Adrenal gland (tissue), 12 donors: Measurements from ENCODE around the gene GRIP1. TPM values are rescaled to one million over a fixed set of nuclear protein-coding genes. Genes with fewer than 3 reads are reported as not detected.

Experiments used
- DNase-seq, 7 donors: peaks; one replicate each; pipeline ENCODE4 v3.0.0-alpha.2; 2019 to 2020
- H3K27ac ChIP-seq, 5 donors: fragments of 200-600 bp; sonication (generic) in 4 of 5; 1 replicate in 3 of 5; 2 replicates in 2 of 5; pipeline versions ENCODE4 v1.5.1 to v1.8.0; 2016 to 2020; ENCODE audit warnings: mild to moderate bottlenecking in 1 of 5
- H3K27me3 ChIP-seq: fragments of 200-600 bp; 2 replicates; pipeline ENCODE4 v1.8.0; 2021
- H3K36me3 ChIP-seq, 2 donors: fragments of 200-600 bp; replicated peaks in 1 of 2; 1 replicate in 1 of 2; 2 replicates in 1 of 2; pipeline versions ENCODE4 v1.5.1 to v1.8.0; 2018 to 2022
- H3K4me1 ChIP-seq, 2 donors: fragments of 200-600 bp; replicated peaks in 1 of 2; 1 replicate in 1 of 2; 2 replicates in 1 of 2; pipeline versions ENCODE4 v1.5.1 to v1.8.0; 2018 to 2021
- H3K4me3 ChIP-seq, 4 donors: fragments of 200-600 bp; sonication (generic) in 3 of 4; one replicate each; pipeline ENCODE4 v1.5.1; 2016 to 2018
- H3K9me3 ChIP-seq, 3 donors: fragments of 200-600 bp; sonication (generic) in 1 of 3; replicated peaks in 1 of 3; 1 replicate in 2 of 3; 2 replicates in 1 of 3; pipeline versions ENCODE4 v1.5.1 to v1.8.0; 2016 to 2021
- CTCF ChIP-seq, 6 experiments: fragments of 450-650 bp in 4 of 6; fragments of 200-600 bp in 2 of 6; sonication (generic) in 1 of 6; IDR thresholded peaks; 1 replicate in 5 of 6; 2 replicates in 1 of 6; pipeline versions ENCODE4 v1.5.1 to v1.8.0; 2016 to 2021; ENCODE audit warnings: antibody characterized with exemption in 6 of 6, mild to moderate bottlenecking in 2 of 6, moderate library complexity in 1 of 6
- POLR2A ChIP-seq, 2 donors: fragments of 450-650 bp; IDR thresholded peaks; one replicate each; pipeline ENCODE4 v1.6.1; 2017; ENCODE audit warnings: antibody characterized with exemption in 2 of 2, mild to moderate bottlenecking in 2 of 2, moderate library complexity in 1 of 2
- WGBS, 4 donors: extraction: QIAGEN DNeasy Blood & Tissue Kit in 2 of 4; methylation state at CpG; one replicate each; pipeline versions ENCODE4 v1.1.5 to v1.1.7; 2013 to 2017; 5-methylcytosine and 5-hydroxymethylcytosine counted together
- intact Hi-C, 2 donors: fragments of 100-400 bp; cut with DNase I; formaldehyde crosslinking; loops; one replicate each; pipeline versions ENCODE4 v1.14.1 to v1.15.0; 2022 to 2023
- polyA plus RNA-seq, 3 donors: library from polyadenylated mRNA; stranded (reverse); fragments of 200-250 nt in 2 of 3; fragments of 350-450 nt in 1 of 3; fragmentation: Illumina TruSeq in 1 of 3; extraction: RNeasy Lipid Tissue Mini Kit (QIAGEN cat#74804) in 1 of 3; gene quantifications; one replicate each; pipeline ENCODE4 v1.2.3, GENCODE V29; 2013 to 2014
- total RNA-seq, 9 donors: library from RNA; depleted of rRNA in 4 of 9; stranded (reverse); fragments of >200 nt in 4 of 9; fragments of 120-200 nt in 1 of 9; fragmentation: NEBNext Ultra II Directional in 1 of 9; extraction: Animal tissue kit (Norgen Biotek cat#: 25700) in 1 of 9; gene quantifications; one replicate each; pipeline versions ENCODE4 v1.1.0 to v1.2.4, GENCODE V29; 2013 to 2023
- donor health status: healthy with polysubstance abuse.
- donor health status: Bipolar disorder and iron deficiency.
- donor health status: DM: yes; HTN: yes; CAD: no.
- donor health status: DM: no; HTN: no; CAD: no.
- donor health status: DM: no; HTN: no; CAD: no.
- donor health status: DM: yes; HTN: yes; CAD: no.

GRIP1 gene
- total and polyA plus RNA-seq, 12 donors = 0.54 to 10.8 (median 2.4) TPM

GRCh38 chr12:66331016-66331415, 347.9 kb downstream of the GRIP1 start:
- Histone ChIP-seq H3K4me3 (no peak overlapping the region), H3K27ac (no peak overlapping the region), H3K27me3 (no peaks in the 10 kb centered on the region), H3K36me3 (no peaks in the 10 kb centered on the region), H3K4me1 (no peaks in the 10 kb centered on the region), H3K9me3 (no peaks in the 10 kb centered on the region)
- WGBS, 4 donors = 93 to 95% (median 94%) methylated on average over 13 of the region's 13 CpGs
- TF ChIP-seq POLR2A (IDR thresholded peaks at IDR 0.05) = no peak
- intact Hi-C loops = no loop called here
- no peak for DNase-seq

GRCh38 chr12:66329941-66330340, 348.9 kb downstream of the GRIP1 start:
- H3K27ac ChIP-seq = no peak overlapping the region
- TF ChIP-seq CTCF (IDR thresholded peaks at IDR 0.05) (no peak), POLR2A (IDR thresholded peaks at IDR 0.05) (no peak)
- no peak overlapping the region for H3K4me3 ChIP-seq
- intact Hi-C loops = no loop called here
- H3K36me3 ChIP-seq = no peaks in the 10 kb centered on the region
- 84 to 90% (median 87%) methylated on average over 5 of the region's 5 CpGs for WGBS, 4 donors
- H3K27me3 ChIP-seq = no peaks in the 10 kb centered on the region
- no peak for DNase-seq
- no peaks in the 10 kb centered on the region for H3K9me3 ChIP-seq
- H3K4me1 ChIP-seq = no peaks in the 10 kb centered on the region

- Histone ChIP-seq H3K4me1 (no peaks in the 10 kb centered on the region), H3K4me3 (no peak overlapping the region), H3K27ac (no peak overlapping the region), H3K27me3 (no peaks in the 10 kb centered on the region), H3K36me3 (no peaks in the 10 kb centered on the region), H3K9me3 (no peaks in the 10 kb centered on the region)
- no peak for DNase-seq
- 90 to 100% (median 95%) methylated on average over 1 of the region's 1 CpG for WGBS, 4 donors
- intact Hi-C loops = no loop called here
- TF ChIP-seq POLR2A (IDR thresholded peaks at IDR 0.05) = no peak
- TF ChIP-seq CTCF (IDR thresholded peaks at IDR 0.05) = no peak
Measured at GRCh38 chr12:66323017-66323416, 355.9 kb downstream of the GRIP1 start.

GRCh38 chr12:66321435-66321834, 357.4 kb downstream of the GRIP1 start:
- no peaks in the 10 kb centered on the region for H3K4me1 ChIP-seq
- intact Hi-C loops = no loop called here
- H3K36me3 ChIP-seq = no peaks in the 10 kb centered on the region
- no peaks in the 10 kb centered on the region for H3K9me3 ChIP-seq
- DNase-seq = no peak
- H3K27ac ChIP-seq = no peak overlapping the region
- H3K4me3 ChIP-seq = no peak overlapping the region
- H3K27me3 ChIP-seq = no peaks in the 10 kb centered on the region
- TF ChIP-seq CTCF (IDR thresholded peaks at IDR 0.05) = no peak
- TF ChIP-seq POLR2A (IDR thresholded peaks at IDR 0.05) = no peak

- TF ChIP-seq CTCF (IDR thresholded peaks at IDR 0.05) = no peak
- TF ChIP-seq POLR2A (IDR thresholded peaks at IDR 0.05) = no peak
- Histone ChIP-seq H3K36me3 (no peaks in the 10 kb centered on the region), H3K4me3 (no peak overlapping the region), H3K27ac (no peak overlapping the region), H3K4me1 (no peaks in the 10 kb centered on the region), H3K27me3 (no peaks in the 10 kb centered on the region), H3K9me3 (no peaks in the 10 kb centered on the region)
- 91 to 100% (median 96%) methylated on average over 3 of the region's 3 CpGs for WGBS, 4 donors
- DNase-seq = no peak
- intact Hi-C loops = no loop called here
Measured at GRCh38 chr12:66320996-66321395, 357.9 kb downstream of the GRIP1 start.
